ENCODE results near the gene AIG1. TPM values are rescaled to one million over a fixed set of nuclear protein-coding genes. Genes with fewer than 3 reads are reported as not detected.

The AIG1 gene
- total RNA-seq, 2 experiments from 2014 or later: 15.7 to 16.1 TPM

DNA sequence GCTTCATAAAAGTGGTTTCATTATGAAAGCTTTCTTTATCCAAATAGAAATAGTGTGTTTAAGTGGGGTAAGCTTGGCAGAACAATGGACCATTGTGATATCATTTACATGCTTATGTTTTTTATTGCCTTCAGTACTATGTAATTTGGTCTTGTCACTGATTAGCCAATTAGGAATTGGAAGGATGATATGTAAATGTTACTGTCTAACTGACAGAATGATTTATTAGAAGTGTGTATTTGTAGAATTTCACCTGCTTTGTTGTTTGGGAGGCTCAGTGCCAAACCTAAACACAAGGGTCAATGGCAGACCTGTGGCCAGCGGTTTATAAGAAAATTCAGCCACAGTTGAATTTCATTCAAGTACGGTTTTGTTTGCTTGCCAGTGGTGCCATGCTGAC lies 39.0 kb downstream of the AIG1 start:
- peaks cover 6% of the 10 kb centered on the region for H3K4me1 Mint-ChIP-seq (ENCODE audit: low read depth)
- ChIA-PET POLR2A (no interaction called here), CTCF (no interaction called here)
- no peak for DNase-seq
- H3K27me3 Mint-ChIP-seq: no peaks in the 10 kb centered on the region
- no peaks in the 10 kb centered on the region for H3K9me3 Mint-ChIP-seq
- intact Hi-C loops (cut with micrococcal nuclease): loop anchor here (5.0 kb wide), 2 partner anchors 37 to 38 kb away; partner anchors contain the start of gene AIG1
- peaks cover 2% of the 10 kb centered on the region for H3K36me3 Mint-ChIP-seq
- no peak overlapping the region for H3K27ac Mint-ChIP-seq
- H3K4me3 Mint-ChIP-seq: no peak overlapping the region

DNA sequence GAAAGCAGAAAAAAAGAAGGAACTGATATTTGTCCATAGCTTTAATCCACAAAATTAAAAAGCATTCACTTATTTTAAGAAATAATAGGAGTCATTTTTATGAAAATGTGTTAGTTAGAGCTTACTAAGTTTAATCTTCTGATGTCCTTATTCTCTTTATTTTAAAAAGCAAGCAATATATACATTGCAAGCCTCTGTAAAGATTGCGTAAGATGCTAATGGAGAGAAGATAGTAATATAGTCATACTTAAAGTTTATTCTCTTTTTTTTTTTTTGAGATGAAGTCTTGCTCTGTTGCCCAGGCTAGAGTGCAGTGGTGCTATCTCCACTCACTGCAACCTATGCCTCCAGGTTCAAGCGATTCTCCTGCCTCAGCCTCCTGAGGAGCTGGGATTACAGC lies 39.7 kb downstream of the AIG1 start:
- intact Hi-C loops (cut with micrococcal nuclease): no loop called here
- H3K27me3 Mint-ChIP-seq: no peaks in the 10 kb centered on the region
- DNase-seq: no peak
- H3K9me3 Mint-ChIP-seq: no peaks in the 10 kb centered on the region
- ChIA-PET CTCF (no interaction called here), POLR2A (no interaction called here)
- peaks cover 2% of the 10 kb centered on the region for H3K36me3 Mint-ChIP-seq
- no peak overlapping the region for H3K27ac Mint-ChIP-seq
- no peak overlapping the region for H3K4me3 Mint-ChIP-seq
- H3K4me1 Mint-ChIP-seq (ENCODE audit: low read depth): peaks cover 4% of the 10 kb centered on the region

DNA sequence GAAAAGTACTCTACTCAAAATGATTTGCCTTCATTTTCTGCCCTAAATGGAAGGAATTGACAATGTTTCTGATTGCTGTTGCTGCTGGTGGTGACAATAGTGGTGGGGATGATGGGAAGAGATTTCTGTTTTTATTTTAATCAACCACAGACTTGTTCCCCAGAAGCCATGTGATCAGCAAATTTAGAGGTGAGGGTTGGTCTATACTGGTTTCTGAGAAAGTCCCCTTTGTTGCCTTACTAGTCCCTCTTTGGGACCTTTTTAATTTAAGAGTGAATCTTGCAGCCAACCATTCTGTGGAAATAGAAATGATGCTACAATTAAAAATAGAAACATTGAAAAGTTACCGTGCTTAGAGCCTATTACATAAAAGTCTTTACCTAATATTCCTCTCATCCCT lies 43.2 kb downstream of the AIG1 start:
- ChIA-PET CTCF (no interaction called here), POLR2A (no interaction called here)
- Mint-ChIP-seq H3K4me1 (ENCODE audit: low read depth) (no peaks in the 10 kb centered on the region), H3K27ac (no peak overlapping the region), H3K27me3 (no peaks in the 10 kb centered on the region), H3K9me3 (no peaks in the 10 kb centered on the region), H3K36me3 (peaks cover 2% of the 10 kb centered on the region), H3K4me3 (no peak overlapping the region)
- no peak for DNase-seq
- intact Hi-C loops (cut with micrococcal nuclease): no loop called here

DNA sequence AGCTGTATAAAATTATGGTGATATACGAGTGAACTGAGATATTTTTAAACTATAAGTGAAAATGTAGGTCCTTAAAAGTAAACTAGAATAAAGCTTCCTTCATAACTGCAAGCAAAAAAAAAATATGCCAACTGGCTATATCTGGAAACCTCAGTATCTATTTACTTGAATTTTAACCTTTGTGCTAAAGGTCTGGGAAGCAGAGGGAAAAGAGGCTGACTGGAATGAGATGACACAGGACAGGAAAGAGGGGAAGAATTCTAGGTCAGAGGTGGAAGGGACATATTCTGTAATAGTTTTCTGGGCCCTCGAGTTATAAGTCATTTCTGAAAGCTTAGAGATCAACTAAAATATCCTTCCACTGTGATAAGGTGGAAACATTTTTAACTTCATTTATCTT lies 46.8 kb downstream of the AIG1 start:
- no peaks in the 10 kb centered on the region for H3K36me3 Mint-ChIP-seq
- peaks cover 3% of the 10 kb centered on the region for H3K4me1 Mint-ChIP-seq (ENCODE audit: low read depth)
- ChIA-PET CTCF (no interaction called here), POLR2A (no interaction called here)
- no peak for DNase-seq
- no peaks in the 10 kb centered on the region for H3K9me3 Mint-ChIP-seq
- no peak overlapping the region for H3K4me3 Mint-ChIP-seq
- no peaks in the 10 kb centered on the region for H3K27me3 Mint-ChIP-seq
- no peak overlapping the region for H3K27ac Mint-ChIP-seq
- intact Hi-C loops (cut with micrococcal nuclease): no loop called here

DNA sequence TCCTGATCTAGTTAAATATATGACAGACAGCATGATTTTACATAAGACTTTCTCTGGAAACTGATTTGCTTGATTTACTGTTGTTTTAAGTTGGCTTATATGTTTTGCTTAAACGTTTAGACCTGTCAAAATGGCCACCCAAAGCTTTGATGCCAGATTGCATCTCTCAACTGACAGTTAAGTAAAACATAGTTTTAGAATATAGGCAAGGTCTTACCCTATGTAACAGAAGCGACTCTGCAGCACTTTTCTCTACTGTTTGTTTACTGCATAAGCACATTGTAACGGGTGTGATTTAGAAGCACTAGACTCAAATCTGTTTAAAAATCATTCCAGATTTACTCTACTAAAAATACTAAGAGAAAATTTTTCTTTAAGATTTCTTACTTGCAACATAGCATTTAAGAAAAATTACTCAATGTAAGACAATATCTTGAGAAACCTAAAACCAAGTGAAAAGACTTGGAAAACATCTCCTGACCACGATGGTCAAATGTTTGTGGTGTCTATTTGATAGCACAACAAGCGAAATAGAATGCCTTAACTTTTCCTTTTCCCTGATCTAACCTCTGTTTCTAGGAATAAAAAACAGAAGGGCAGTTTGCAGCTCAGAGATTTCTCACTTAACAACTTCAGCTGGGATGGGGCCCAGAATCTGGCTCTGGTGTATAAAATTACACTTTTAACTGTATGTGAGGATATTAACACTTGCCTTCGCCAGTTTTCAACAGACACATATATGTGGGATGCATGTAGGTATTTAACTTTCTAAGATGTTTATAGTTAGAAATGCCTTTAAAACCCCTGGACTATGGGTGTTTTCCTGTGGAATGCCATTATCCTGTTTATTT lies 47.4 kb downstream of the AIG1 start:
- Mint-ChIP-seq H3K27me3 (no peaks in the 10 kb centered on the region), H3K27ac (no peak overlapping the region), H3K36me3 (no peaks in the 10 kb centered on the region), H3K9me3 (no peaks in the 10 kb centered on the region), H3K4me1 (ENCODE audit: low read depth) (peaks cover 3% of the 10 kb centered on the region), H3K4me3 (no peak overlapping the region)
- ChIA-PET POLR2A (no interaction called here), CTCF (no interaction called here)
- DNase-seq: no peak
- intact Hi-C loops (cut with micrococcal nuclease): no loop called here

DNA sequence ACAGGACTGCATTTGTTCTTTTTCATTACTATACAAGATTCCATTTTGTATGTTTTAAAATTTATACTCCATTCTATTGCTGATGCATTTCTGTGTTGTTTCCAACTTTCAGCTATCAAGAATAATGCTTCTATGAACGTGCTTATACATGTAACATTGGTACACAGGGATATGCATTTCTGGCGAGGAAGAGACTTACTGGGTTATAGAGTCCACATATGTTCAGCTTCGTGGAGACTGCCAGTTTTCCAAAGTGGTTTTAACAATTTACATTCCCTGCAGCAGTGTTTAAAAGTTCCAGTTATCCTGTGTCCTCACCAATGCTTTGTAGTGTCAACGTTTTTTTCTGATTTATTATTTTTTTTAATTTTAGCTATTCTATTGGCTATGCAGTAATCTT lies 48.5 kb downstream of the AIG1 start:
- H3K27ac Mint-ChIP-seq: no peak overlapping the region
- H3K4me3 Mint-ChIP-seq: no peak overlapping the region
- peaks cover 3% of the 10 kb centered on the region for H3K4me1 Mint-ChIP-seq (ENCODE audit: low read depth)
- H3K36me3 Mint-ChIP-seq: no peaks in the 10 kb centered on the region
- no peak for DNase-seq
- CTCF ChIA-PET: no interaction called here
- POLR2A ChIA-PET: no interaction called here
- intact Hi-C loops (cut with micrococcal nuclease): no loop called here
- H3K27me3 Mint-ChIP-seq: no peaks in the 10 kb centered on the region
- no peaks in the 10 kb centered on the region for H3K9me3 Mint-ChIP-seq

DNA sequence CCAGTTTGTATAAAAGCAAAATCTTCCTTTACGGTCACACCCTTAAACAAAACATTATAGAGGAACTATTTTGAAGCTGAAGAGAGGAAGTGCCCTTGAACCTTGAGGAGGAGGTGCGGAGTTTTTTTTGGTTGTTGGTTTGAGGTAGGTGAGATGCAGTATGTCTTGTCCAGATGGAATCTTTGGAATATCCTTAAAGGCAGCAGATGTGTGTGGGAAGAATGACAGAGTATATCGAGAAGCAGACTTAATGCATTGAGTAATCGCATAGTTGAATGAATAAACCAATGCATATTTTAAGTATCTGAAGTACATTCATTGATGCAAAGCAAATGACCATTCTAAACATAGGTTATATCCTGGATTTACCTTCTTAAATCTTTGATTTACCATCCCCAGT lies 49.9 kb downstream of the AIG1 start:
- intact Hi-C loops (cut with micrococcal nuclease): no loop called here
- no peaks in the 10 kb centered on the region for H3K9me3 Mint-ChIP-seq
- no peak overlapping the region for H3K4me3 Mint-ChIP-seq
- H3K36me3 Mint-ChIP-seq: no peaks in the 10 kb centered on the region
- no peak for DNase-seq
- CTCF ChIA-PET: interaction anchor here (0.5 to 0.8 kb wide), 2 partner anchors 722 to 768 kb away, joined by 3 read pairs; no protein-coding TSS in a partner anchor
- no peaks in the 10 kb centered on the region for H3K27me3 Mint-ChIP-seq
- H3K4me1 Mint-ChIP-seq (ENCODE audit: low read depth): peaks cover 3% of the 10 kb centered on the region
- H3K27ac Mint-ChIP-seq: no peak overlapping the region
- POLR2A ChIA-PET: no interaction called here

DNA sequence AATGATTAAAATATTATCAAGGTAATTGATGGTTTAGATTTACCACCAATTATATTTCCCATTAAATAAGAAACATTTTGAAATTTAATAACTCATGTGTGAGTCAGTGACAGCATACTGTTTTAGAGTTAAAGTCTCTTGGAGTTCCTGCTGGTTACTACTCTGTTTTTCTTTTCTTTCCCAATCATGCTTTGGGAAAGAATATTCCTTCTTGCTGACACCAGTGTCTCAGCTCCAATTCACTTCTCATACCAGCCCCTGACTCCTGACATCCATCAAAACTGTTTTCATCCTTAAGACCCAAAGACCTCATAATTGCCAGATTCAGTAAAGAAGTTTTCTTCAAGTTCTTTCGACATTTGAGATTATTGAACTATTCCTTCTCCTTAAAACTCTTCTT lies 50.3 kb downstream of the AIG1 start:
- ChIA-PET CTCF (no interaction called here), POLR2A (no interaction called here)
- H3K9me3 Mint-ChIP-seq: no peaks in the 10 kb centered on the region
- H3K27me3 Mint-ChIP-seq: no peaks in the 10 kb centered on the region
- no peaks in the 10 kb centered on the region for H3K36me3 Mint-ChIP-seq
- intact Hi-C loops (cut with micrococcal nuclease): no loop called here
- H3K4me1 Mint-ChIP-seq (ENCODE audit: low read depth): peaks cover 3% of the 10 kb centered on the region
- H3K27ac Mint-ChIP-seq: no peak overlapping the region
- H3K4me3 Mint-ChIP-seq: no peak overlapping the region
- no peak for DNase-seq

DNA sequence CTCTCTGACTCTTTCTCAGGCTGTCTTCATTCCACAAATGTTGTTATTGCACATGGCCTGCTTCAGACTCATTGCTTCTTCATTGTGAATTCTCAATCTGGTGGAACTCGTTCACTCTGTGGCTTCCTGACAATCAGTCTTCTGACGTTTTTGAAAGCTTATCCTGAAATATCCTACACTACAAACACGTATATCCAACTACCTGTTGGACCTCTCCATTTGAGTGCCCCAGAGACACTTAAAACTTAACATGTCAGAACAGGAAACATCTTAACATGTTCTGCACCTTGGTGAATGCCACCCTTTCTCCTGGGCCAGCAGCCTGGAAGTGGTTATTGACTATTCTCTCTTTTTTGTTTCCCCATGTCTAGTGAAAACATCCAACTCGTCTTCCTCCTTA lies 50.8 kb downstream of the AIG1 start:
- no peaks in the 10 kb centered on the region for H3K9me3 Mint-ChIP-seq
- DNase-seq: no peak
- H3K36me3 Mint-ChIP-seq: no peaks in the 10 kb centered on the region
- POLR2A ChIA-PET: no interaction called here
- CTCF ChIA-PET: no interaction called here
- intact Hi-C loops (cut with micrococcal nuclease): no loop called here
- no peak overlapping the region for H3K4me3 Mint-ChIP-seq
- no peak overlapping the region for H3K27ac Mint-ChIP-seq
- peaks cover 3% of the 10 kb centered on the region for H3K4me1 Mint-ChIP-seq (ENCODE audit: low read depth)
- H3K27me3 Mint-ChIP-seq: no peaks in the 10 kb centered on the region

DNA sequence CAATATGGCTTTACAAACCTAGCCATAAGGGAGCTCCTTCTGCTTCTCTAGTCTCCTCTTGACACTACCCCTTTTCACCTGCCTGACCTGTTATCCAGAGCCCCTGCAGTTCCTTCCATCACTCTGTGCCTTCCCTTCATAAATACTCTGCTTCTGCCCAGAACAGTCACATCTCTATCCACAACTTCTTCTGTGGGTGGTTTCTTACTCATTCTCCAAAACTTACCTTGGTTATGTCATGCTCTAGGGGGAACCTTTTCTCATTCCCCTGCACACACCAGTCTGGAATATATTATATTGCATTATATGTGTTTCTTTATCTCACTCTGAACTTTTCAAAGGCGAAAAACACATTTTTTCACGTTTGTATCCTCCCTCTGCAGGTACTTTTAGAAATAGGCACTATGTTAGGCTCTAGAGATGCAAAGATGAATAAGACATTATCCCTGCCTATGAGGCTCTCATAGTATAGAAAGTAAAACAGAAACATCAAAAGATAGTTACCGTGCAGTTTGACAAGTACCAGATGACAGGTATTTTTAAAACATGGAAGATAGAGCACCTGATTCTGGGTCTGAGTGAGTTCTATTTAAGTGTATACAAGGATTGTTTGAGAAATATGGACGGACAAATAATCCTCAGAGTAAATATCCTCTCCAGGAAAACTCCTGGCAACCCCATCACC lies 51.5 kb downstream of the AIG1 start:
- Mint-ChIP-seq H3K27ac (no peak overlapping the region), H3K27me3 (no peaks in the 10 kb centered on the region), H3K9me3 (no peaks in the 10 kb centered on the region), H3K4me1 (ENCODE audit: low read depth) (peaks cover 3% of the 10 kb centered on the region), H3K4me3 (no peak overlapping the region), H3K36me3 (no peaks in the 10 kb centered on the region)
- intact Hi-C loops (cut with micrococcal nuclease): no loop called here
- CTCF ChIA-PET: no interaction called here
- DNase-seq: no peak
- POLR2A ChIA-PET: no interaction called here

DNA sequence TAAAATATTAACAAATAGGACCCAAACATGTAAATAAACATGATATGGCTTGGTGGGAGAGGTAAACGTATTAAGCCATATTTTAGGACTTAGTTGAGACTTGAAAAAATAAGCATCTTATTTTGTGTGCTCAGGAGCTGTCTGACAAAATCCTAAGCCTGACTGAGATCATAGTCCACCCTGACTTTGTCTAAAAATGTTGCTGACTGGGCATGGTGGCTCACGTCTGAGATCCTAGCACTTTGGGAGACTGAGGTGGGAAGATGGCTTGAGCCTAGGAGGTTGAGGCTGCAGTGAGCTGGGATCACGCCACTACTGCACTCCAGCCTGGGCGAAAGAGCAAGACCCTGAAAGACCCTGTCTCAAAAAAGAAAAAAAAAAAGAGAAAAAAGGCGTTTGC lies 52.1 kb downstream of the AIG1 start:
- H3K9me3 Mint-ChIP-seq: no peaks in the 10 kb centered on the region
- H3K4me3 Mint-ChIP-seq: no peak overlapping the region
- H3K36me3 Mint-ChIP-seq: no peaks in the 10 kb centered on the region
- CTCF ChIA-PET: no interaction called here
- no peak overlapping the region for H3K27ac Mint-ChIP-seq
- intact Hi-C loops (cut with micrococcal nuclease): no loop called here
- DNase-seq: no peak
- no peaks in the 10 kb centered on the region for H3K27me3 Mint-ChIP-seq
- peaks cover 3% of the 10 kb centered on the region for H3K4me1 Mint-ChIP-seq (ENCODE audit: low read depth)
- POLR2A ChIA-PET: no interaction called here

DNA sequence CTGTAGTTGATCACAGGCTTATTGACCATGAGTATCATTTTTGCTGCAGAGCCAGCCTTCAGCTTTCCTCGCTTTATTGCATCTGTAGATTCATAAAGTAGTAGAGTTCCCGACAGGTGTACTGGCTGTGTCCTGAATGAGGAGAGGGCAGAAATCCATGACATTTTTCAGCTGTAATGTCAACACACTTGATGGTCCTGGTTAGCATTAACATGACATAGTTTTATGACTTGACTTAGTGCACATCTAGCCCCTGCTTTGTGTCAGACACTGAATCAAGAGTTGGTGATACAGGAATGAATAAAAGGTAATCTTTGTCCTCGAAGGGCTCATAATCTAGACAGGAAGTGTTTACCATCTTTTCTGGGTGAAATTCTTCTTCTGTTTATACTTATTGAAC lies 55.0 kb downstream of the AIG1 start:
- no peaks in the 10 kb centered on the region for H3K36me3 Mint-ChIP-seq

DNA sequence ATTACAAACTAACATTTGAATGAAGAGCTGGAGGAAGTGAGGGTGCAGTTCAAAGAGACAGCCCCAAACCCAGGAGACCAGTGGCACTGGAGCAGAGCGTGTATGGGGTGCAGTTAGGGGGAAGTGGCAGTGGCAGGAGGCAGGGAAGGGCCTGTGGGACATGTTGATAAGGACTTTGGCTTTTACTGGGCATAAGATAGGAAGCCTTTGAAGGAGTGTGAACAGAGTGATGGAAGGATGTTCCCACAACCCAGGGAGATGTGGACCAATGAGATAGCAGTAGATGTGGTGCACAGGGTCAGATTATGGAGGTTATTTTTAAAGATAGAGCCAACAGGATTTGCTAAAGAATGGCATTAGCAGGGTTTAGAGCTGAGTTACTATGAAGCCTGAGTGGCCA lies 56.4 kb downstream of the AIG1 start:
- DNase-seq: no peak

More for the DNA sequence above, 55.0 kb downstream of the AIG1 start:
- H3K9me3 Mint-ChIP-seq: peaks cover 3% of the 10 kb centered on the region
- H3K27ac Mint-ChIP-seq: no peak overlapping the region
- no peaks in the 10 kb centered on the region for H3K27me3 Mint-ChIP-seq
- ChIA-PET CTCF (no interaction called here), POLR2A (no interaction called here)
- DNase-seq: no peak
- H3K4me1 Mint-ChIP-seq (ENCODE audit: low read depth): peaks cover 3% of the 10 kb centered on the region
- intact Hi-C loops (cut with micrococcal nuclease): no loop called here
- no peak overlapping the region for H3K4me3 Mint-ChIP-seq

More for the DNA sequence above, 56.4 kb downstream of the AIG1 start:
- Mint-ChIP-seq H3K27ac (no peak overlapping the region), H3K27me3 (no peaks in the 10 kb centered on the region), H3K36me3 (peaks cover 5% of the 10 kb centered on the region), H3K9me3 (peaks cover 10% of the 10 kb centered on the region), H3K4me1 (ENCODE audit: low read depth) (peaks cover under 1% of the 10 kb centered on the region), H3K4me3 (no peak overlapping the region)
- POLR2A ChIA-PET: no interaction called here
- CTCF ChIA-PET: no interaction called here
- intact Hi-C loops (cut with micrococcal nuclease): no loop called here

All from activated CD4-positive, alpha-beta memory T cell treated with anti-CD3 and anti-CD28 coated beads for 36 hours (primary cell).